Thyroid gland (tissue), 4 donors: ENCODE results near the gene SLC35D3.

ENCODE experiments used
- POLR2A ChIP-seq, 2 donors: fragments of 450-650 bp; IDR thresholded peaks; one replicate each; pipeline ENCODE4 v1.6.1; 2017; ENCODE audit warnings: antibody characterized with exemption in 2 of 2, mild to moderate bottlenecking in 2 of 2, moderate library complexity in 1 of 2
- TF ChIP-seq, protein P1 (sequence below), 6 experiments: fragments of 200-600 bp in 3 of 6; fragments of 450-650 bp in 3 of 6; sonication (generic) in 3 of 6; IDR thresholded peaks; one replicate each; pipeline ENCODE4 v1.5.1; 2016 to 2019; ENCODE audit warnings: antibody characterized with exemption in 6 of 6, mild to moderate bottlenecking in 2 of 6, inconsistent platforms in 1 of 6, moderate library complexity in 1 of 6

DNA sequence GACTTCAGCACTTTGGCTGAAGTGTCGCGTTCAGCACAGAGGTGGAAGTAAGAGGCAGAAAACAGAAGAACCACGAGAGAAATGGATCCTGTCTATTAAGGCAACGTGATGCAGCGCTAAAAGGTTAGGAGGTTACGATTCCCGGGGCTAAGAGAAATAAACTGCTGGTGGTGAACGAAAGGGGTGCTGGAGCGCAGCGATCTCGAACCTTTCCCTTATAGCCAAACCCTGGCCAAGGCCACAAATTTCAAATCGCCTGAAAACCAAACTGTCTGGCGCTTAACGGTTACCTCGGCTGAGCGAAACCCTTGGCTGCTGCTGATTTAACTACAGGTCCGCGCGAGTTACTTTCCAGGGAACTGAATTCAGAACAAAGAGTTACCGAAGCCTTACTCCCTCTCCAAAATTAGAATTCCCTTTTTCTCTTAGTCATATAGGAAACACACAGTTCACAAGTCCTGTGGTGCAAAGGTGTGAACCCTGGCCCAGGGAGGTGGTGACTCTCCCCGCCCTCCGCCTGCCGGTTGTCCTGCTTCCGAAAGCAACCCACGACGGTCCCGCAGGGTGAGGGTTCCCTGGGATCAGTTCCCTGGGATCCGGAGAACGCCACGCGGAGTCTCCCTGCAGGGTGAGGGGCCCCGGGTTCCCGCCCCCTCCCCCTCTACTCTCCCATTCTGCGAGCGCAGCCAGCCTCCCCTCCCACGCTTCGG, 1.3 kb upstream of the SLC35D3 start:
- no peak for TF ChIP-seq POLR2A (IDR thresholded peaks at IDR 0.05)
- TF ChIP-seq, protein P1, sequence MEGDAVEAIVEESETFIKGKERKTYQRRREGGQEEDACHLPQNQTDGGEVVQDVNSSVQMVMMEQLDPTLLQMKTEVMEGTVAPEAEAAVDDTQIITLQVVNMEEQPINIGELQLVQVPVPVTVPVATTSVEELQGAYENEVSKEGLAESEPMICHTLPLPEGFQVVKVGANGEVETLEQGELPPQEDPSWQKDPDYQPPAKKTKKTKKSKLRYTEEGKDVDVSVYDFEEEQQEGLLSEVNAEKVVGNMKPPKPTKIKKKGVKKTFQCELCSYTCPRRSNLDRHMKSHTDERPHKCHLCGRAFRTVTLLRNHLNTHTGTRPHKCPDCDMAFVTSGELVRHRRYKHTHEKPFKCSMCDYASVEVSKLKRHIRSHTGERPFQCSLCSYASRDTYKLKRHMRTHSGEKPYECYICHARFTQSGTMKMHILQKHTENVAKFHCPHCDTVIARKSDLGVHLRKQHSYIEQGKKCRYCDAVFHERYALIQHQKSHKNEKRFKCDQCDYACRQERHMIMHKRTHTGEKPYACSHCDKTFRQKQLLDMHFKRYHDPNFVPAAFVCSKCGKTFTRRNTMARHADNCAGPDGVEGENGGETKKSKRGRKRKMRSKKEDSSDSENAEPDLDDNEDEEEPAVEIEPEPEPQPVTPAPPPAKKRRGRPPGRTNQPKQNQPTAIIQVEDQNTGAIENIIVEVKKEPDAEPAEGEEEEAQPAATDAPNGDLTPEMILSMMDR (IDR thresholded peaks at IDR 0.05) = no peak
